ENCODE results near the gene NAPA.

Gene NAPA

GRCh38 chr19:47444388-47444821 lies 70.5 kb downstream of the NAPA start:
- Histone ChIP-seq H3K9me3 (peaks cover 6% of the 10 kb centered on the region), H3K27me3 (peaks cover 98% of the 10 kb centered on the region), H3K4me1 (ENCODE audit: control insufficient read depth in 1 of 2, insufficient read depth in 1 of 2, low read depth in 1 of 2, low read length in 1 of 2) (peaks cover 6 to 10% of the 10 kb centered on the region in 2 experiments), H3K27ac (no peak overlapping the region), H3K4me3 (ENCODE audit: low read depth in 1 of 2, low read length in 1 of 2) (no peak overlapping the region), H3K36me3 (no peaks in the 10 kb centered on the region)
- TF ChIP-seq, protein P1, sequence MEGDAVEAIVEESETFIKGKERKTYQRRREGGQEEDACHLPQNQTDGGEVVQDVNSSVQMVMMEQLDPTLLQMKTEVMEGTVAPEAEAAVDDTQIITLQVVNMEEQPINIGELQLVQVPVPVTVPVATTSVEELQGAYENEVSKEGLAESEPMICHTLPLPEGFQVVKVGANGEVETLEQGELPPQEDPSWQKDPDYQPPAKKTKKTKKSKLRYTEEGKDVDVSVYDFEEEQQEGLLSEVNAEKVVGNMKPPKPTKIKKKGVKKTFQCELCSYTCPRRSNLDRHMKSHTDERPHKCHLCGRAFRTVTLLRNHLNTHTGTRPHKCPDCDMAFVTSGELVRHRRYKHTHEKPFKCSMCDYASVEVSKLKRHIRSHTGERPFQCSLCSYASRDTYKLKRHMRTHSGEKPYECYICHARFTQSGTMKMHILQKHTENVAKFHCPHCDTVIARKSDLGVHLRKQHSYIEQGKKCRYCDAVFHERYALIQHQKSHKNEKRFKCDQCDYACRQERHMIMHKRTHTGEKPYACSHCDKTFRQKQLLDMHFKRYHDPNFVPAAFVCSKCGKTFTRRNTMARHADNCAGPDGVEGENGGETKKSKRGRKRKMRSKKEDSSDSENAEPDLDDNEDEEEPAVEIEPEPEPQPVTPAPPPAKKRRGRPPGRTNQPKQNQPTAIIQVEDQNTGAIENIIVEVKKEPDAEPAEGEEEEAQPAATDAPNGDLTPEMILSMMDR (IDR thresholded peaks at IDR 0.05) = no peak

DNA sequence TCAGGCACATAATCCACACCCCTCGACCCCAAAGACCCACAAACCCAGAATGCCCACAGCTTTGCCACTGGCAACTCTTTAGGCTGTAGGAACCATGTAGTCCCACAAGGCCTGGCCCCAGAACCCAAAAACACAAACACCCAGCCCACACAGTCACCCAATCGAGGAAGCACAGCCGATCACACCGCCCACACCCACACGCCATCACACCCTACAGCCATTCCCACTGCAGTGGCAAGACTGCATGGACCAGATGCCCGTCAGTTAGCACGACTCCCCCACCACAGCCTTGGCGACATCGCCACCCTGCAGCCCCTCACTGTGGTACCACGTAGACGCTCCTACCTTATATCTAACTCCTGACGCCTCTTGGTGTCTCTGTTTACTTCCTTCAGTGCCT lies 71.5 kb downstream of the NAPA start:
- Histone ChIP-seq H3K36me3 (no peaks in the 10 kb centered on the region), H3K4me1 (ENCODE audit: control insufficient read depth in 1 of 2, insufficient read depth in 1 of 2, low read depth in 1 of 2, low read length in 1 of 2) (peaks cover 6 to 10% of the 10 kb centered on the region in 2 experiments), H3K27ac (no peak overlapping the region), H3K9me3 (peaks cover 6% of the 10 kb centered on the region), H3K4me3 (ENCODE audit: low read depth in 1 of 2, low read length in 1 of 2) (no peak overlapping the region), H3K27me3 (peaks cover 98% of the 10 kb centered on the region)
- TF ChIP-seq, protein P1 (IDR thresholded peaks at IDR 0.05) = no peak

DNA sequence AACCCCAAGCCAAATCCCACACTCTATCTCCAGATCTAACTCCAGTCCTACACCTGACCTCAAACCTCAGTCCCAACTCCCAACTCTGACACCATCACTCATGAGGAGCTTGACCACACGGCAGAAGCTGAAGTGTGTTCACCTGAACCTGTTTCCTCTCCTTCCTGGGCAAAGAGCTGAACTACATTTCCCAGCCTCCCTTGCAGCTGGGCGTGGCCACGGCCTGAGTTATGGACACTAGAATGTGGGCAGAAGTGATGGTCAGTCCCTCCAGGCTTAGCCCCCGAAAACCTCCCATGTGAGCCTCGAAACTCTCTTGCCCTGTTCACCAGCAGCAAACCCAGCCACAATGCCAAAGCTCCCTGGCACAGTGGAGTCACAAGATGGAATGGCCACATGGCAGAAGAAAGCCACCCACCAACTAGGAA lies 76.1 kb downstream of the NAPA start:
- Histone ChIP-seq H3K4me3 (ENCODE audit: low read depth in 1 of 2, low read length in 1 of 2) (no peak overlapping the region), H3K9me3 (no peaks in the 10 kb centered on the region), H3K27me3 (peaks cover 87% of the 10 kb centered on the region), H3K27ac (no peak overlapping the region), H3K4me1 (ENCODE audit: control insufficient read depth in 1 of 2, insufficient read depth in 1 of 2, low read depth in 1 of 2, low read length in 1 of 2) (no peaks in the 10 kb centered on the region), H3K36me3 (no peaks in the 10 kb centered on the region)
- TF ChIP-seq, protein P1 (IDR thresholded peaks at IDR 0.05) = no peak

All from neutrophil (primary cell).